ENCODE results near the gene CDHR1.
"Not testable (repeated sequence)": the region's sequence is repeated elsewhere in the genome, so short reads cannot be mapped to it uniquely, and the experiment has no call there.

CDHR1 gene

DNA sequence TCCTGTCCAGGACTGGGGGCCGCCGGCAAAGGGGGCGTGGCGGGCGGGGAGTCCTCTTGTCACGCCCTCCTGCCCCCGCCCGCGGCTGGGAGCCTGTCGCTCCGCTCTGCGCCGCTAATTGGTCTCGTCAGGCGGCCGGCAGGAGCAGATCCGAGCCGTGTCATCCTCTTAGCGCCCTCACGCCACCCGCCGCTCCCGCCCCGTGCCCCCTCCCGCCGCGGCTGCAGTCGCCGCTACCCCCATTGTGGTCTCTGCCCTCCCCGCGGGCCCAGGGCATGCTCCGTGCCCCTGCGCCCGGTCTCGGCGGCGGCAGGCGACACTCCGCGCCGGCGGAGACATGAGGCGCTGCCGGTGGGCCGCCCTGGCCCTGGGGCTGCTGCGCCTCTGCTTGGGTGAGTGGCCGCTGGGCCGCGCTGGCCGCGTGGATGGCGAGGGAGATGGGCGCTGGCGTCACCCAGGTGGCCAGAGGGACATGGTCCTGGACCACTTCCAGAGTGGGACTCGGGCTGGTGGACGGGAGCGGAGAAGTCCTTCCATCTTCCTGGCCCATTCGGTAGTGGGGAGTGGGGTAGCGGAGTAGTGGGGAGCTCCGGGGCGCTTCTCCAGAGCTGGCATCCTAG lies at the start of gene CDHR1:
Gene CDHR1 (plus strand): TSS at position 114 of the 620 bp plus-strand sequence. CDS start 224 bp downstream, at position 338.
- DNase-seq (ENCODE audit: low read depth) = no peak

DNA sequence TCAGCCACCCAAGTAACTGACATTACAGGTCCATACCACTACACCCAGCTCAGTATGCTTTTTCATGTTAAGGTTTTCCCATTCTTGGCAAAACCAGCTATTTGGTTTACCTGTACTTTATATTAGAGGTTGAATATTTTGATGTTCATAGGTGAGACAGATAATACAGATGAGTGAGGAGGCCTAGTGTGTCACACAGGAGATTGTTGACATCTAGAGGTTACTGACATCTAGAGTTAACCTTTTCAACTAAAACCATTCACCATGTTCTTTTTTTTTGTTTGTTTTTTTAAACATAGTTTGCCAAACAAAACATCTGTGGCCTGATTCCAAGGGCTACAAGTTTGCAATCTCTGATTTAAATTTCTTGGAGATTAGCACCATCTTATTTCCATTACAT lies 47.0 kb upstream of the CDHR1 start:
- DNase-seq (ENCODE audit: low read depth) = no peak

DNA sequence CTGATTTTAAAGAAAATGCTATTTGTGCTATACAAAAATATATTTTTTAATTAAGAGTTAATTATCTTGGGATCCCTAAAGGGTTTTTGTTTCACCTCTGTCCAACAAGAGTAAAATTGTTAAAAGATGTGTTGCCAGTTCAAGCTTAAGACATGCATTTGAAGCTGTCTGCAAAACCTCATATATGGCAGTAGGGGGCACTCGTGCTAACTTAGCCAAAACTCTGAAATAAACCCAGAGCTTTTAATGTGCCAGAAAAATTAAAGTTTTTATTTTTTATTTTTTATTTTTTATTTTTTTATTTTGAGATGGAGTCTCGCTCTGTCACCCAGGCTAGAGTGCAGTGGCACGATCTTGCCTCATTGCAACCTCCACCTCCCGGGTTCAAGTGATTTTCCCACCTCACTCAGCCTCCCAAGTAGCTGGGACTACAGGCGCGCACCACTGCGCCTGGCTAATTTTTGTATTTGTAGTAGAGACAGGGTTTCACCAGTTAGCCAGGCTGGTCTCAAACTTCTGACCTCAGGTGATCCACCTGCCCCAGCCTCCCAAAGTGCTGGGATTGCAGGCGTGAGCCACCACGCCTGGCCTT lies 46.2 kb upstream of the CDHR1 start:
- not testable (repeated sequence) for DNase-seq (ENCODE audit: low read depth)

DNA sequence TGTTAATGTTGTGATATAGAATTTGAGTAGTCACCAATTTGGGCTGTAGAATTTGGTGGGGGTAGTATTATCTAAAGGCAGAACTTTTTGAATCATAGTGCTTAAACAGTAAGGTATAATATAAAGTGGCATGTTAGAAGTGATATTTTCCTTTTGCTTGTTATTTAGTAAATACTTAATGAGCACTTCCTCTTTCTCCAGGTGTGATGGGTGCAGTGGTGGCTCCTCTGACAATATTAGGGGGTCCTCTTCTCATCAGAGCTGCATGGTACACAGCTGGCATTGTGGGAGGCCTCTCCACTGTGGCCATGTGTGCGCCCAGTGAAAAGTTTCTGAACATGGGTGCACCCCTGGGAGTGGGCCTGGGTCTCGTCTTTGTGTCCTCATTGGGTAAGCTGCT lies 44.5 kb upstream of the CDHR1 start:
- no peak for DNase-seq (ENCODE audit: low read depth)

DNA sequence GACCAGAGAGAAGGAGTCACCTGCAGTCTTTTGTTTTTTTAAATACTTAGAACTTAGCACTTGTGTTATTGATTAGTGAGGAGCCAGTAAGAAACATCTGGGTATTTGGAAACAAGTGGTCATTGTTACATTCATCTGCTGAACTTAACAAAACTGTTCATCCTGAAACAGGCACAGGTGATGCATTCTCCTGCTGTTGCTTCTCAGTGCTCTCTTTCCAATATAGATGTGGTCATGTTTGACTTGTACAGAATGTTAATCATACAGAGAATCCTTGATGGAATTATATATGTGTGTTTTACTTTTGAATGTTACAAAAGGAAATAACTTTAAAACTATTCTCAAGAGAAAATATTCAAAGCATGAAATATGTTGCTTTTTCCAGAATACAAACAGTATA lies 41.6 kb upstream of the CDHR1 start:
- no peak for DNase-seq (ENCODE audit: low read depth)

DNA sequence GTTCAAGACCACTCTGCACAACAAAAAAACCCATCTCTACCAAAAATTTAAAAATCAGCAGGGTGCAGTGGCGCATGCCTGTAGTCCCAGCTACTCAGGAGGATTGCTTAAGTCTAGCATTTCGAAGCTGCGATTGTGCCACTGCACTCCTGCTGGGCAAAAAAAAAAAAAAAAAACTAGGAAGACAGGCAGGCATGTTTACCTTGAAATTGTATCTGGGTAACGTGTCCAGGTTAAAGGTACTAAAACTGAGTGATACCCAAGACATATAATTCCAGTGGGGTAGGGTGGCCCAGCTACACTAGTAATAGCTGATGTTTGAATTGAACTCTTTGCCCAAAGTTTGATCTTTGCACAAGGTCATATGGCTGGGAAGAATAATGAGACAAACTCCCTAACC lies 38.8 kb upstream of the CDHR1 start:
- DNase-seq (ENCODE audit: low read depth) = no peak

DNA sequence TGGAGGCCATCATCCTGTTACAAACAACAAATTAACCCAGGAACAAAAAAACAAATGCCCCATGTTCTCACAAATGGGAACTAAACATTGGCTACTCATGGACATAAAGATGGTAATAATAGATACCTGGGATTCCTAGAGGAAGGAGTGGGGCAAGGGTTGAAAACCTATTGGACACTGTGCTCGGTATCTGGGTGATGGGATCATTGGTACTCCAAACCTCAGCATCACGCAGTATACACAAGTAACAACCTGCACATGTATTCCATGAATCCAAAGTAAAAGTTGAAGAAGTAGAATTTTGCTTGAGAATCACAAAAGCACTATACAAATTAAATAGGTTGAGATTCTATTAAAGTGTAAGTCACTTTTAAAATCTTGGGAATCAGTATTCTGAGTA lies 38.3 kb upstream of the CDHR1 start:
- no peak for DNase-seq (ENCODE audit: low read depth)

DNA sequence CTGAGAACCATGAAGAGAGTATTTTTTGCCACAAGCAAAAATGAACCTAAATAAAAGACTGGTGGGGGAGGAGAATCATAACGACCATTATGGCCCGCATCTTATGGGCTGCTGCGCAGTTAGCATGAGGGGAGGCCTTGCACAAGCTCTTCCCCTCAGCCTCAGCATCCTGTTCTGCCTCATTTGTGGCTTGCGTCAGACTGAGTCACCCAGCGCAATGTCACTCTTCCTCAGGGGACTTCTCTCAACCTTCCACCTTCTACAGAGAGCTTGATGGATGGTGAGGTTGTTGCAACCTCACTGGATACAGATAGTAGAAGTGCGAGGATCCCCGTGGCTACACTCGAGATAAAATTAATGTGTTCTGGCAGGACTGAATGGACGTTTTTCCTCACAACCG lies 37.6 kb upstream of the CDHR1 start:
- DNase-seq (ENCODE audit: low read depth) = no peak

DNA sequence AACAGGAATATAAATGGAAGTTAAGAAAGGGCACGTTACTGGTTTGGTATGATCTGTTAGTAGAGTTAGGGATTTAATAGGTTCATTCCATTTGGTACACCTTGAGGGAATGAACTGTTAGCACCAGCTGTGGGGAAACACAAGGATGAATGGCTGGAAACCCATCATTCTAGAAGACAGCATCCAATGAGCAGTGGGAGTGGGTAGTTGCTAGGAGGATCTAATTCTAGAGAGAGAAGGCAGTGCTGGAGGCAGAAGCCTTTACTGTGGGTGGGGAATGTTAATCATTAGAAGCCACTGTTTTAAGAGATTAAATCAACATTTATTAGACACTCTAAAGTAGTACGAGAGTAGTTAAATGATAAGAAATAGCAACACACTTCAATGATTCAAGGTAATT lies 36.3 kb upstream of the CDHR1 start:
- no peak for DNase-seq (ENCODE audit: low read depth)

DNA sequence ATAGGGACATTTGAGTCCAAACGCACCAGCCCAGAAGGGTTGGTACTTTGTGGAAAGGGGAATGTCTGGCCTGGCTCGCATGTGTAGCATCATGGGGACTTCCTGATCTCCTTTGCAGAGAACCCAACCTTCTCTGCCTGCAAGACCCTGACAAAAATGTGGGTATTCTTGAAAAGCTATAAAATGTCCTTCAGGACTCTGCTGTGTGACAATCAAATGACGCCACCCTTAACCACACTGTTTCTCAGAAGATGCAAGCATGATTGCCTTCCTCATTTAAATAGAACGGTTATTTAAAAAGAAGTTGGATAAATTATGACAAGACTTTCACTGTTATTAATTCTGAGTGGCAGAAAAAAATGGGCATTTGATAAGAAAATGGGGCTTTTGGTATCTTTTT lies 35.8 kb upstream of the CDHR1 start:
- DNase-seq (ENCODE audit: low read depth) = no peak

DNA sequence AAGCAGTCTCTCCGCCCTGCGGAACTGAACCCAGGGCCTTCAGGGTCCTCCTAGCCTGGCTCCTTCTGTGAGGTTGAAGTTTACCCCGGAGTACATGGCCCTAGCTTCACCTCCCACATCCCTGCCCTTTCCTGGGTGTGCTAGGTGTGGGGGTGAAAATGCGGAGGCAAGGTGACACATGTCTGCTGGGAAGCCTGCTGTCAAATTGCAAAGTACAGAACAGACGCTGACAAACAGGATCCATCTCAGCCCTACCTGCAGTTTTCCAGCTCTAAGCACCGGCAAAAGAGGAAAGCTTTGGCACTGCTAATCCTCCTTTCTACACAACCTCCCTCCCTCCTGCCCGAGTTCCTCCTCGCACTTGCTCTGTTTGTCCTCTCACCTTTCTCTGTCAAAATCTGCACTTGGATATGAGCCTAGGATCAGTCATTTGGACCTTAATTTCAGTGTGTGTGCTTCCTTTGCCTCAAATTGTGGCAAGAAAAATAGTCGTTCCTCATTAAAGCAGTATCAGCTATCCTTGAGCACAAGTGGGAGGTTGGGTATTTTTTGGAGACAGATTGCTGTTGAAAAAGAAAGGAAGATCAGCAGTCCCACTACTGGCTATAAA lies 35.2 kb upstream of the CDHR1 start:
- DNase-seq (ENCODE audit: low read depth) = no peak

DNA sequence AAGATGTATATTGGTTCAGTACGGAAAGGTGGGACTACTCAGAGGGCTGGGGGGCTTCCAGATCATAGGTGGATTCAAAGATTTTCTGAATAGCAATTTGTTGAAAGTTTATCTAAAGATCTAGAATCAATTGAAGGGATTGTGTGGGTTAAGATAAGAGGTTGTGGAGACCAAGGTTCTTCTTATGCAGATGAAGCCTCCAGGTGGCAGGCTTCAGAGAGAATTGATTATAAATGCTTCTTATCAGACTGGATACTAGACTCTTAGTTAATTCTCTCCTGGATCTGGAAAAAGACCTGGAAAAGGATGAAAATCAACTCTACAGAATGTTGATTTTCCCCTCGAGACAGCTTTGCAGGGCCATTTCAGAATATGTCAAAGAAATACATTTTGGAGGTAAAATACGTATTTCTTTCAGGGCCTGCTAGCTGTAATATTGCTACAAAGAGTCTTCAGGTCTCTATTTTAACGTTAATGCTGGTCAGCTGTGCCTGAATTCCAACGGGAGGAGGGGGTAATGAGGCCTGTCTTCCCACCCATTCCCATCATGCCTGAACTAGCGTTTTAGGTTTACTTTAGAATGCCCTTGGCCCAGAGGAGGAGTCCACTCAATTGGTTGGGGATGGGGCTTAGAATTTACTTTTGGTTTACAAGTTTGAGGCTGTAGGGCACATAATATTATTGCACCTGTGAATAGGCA lies 33.5 kb upstream of the CDHR1 start:
- DNase-seq (ENCODE audit: low read depth) = no peak

DNA sequence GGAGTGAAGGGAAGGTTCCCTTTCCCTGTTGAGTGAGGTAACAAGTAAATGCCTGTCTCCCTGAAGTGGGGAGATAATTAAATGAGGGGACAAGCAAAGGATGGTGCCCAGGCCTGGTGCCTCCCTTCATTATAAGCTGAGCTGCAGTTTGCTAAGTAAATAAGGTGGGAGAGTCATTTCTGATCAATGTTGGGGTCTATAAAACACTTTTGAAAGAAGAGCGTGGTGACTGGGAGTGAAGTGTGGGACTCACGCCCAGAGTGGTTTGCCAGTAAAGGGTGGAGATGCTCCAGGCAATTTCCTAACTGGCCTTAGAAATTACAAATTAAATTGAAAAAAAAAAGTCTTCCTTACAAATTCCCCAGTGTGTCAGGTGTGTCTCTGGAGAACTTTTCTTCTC lies 30.3 kb upstream of the CDHR1 start:
- no peak for DNase-seq (ENCODE audit: low read depth)

DNA sequence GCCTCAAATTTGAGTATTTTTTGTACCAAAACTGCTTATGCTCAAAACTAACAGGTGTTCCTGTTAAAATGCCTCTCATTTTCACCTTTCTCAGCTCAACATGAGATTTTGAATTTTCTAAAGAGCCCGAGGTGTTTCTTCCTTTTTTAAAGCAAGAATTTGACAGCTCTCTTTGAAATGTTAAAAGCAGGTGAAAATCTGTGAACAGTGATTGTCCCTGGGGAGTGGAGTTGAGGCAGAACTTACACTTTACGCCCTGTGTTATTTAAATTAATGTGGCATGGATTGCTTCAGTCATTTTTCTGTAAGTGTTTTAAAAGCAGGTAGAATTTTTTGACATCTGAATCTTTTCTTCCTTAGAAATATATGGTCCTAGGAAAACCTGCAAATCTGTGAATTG lies 29.9 kb upstream of the CDHR1 start:
- DNase-seq (ENCODE audit: low read depth) = no peak

DNA sequence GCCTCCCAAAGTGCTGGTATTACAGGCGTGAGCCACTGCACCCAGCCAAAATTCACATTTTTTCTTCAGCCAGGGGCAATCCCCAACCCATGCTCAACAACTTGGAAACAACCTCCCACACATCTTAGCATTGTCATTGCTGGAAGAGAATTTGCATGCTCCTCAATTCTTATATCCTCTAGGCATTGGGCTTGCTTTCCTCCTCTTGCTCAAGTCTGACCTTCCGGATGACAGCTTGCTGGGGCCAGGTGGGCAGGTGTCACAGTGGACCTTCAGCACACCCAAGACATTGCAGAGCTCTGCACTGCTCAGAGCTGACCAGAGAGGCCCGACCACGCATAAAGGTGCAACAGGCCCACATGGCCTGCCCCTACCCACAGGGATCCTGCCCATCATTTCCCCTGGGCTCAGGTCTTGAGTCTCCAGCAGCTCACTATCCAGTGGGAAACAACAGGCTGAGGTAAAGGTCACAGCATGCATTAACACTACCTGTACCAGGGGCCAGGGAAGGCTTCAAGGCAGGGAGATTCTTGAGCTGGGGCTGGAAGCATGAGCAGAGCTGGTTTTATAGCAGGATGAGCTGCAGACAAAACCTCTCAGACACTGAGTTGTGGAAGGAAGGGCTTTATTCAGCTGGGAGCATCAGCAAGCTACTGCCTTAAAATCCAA lies 27.6 kb upstream of the CDHR1 start:
- no peak for DNase-seq (ENCODE audit: low read depth)

DNA sequence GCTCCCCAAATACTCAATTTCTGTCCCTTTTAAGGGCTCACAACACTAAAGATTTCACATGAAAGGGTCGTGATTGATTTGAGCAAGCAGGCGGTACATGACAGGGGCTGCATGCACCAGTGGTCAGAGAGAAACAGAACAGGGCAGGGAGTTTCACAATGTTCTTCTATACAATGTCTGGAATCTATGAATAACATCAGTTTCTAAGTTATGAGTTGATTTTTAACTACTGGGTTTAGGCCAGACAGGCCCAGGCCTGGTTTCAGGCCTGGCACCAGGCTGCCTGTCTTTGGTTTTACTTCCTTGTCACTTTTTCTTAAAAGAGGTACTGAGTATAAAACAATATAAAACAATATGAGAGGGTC lies 27.1 kb upstream of the CDHR1 start:
- DNase-seq (ENCODE audit: low read depth) = not testable (repeated sequence)

DNA sequence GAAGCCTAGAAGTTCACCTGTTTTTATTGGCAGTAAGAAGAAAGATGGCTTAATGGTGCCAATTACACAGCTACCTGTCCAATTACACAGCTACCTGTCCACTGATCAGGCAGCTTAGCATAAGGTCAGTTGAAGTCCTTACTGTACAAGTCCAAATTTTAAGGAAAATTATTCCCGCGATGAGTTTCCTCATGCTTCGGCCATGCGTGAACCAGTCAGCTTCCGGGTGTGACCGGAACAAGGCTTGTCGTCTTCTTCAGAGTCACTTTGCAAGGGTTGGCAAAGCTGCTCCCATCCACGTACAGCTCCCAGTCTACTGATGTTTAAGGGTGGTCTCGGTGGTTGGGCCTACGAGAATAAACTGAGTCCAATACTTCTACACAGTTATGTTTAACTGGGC lies 26.0 kb upstream of the CDHR1 start:
- DNase-seq (ENCODE audit: low read depth) = not testable (repeated sequence)

DNA sequence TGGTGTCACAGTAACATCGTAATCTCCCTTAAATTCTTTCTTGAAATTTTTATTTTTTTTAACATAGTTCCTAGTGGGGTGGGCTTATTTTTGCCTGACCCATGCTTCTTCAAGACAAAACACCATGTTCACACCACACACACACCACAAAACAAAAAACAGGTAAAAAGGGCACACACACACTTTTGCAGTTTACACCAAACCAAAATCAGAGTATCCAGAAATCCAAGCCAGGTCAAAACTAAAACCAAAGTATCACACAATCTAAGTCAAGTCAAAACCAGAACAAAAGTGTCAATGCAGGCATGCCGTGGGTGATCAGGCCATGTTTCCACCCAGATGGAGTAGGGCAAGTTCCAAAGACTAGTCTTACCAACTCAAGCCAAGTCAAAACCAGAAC lies 23.1 kb upstream of the CDHR1 start:
- not testable (repeated sequence) for DNase-seq (ENCODE audit: low read depth)

DNA sequence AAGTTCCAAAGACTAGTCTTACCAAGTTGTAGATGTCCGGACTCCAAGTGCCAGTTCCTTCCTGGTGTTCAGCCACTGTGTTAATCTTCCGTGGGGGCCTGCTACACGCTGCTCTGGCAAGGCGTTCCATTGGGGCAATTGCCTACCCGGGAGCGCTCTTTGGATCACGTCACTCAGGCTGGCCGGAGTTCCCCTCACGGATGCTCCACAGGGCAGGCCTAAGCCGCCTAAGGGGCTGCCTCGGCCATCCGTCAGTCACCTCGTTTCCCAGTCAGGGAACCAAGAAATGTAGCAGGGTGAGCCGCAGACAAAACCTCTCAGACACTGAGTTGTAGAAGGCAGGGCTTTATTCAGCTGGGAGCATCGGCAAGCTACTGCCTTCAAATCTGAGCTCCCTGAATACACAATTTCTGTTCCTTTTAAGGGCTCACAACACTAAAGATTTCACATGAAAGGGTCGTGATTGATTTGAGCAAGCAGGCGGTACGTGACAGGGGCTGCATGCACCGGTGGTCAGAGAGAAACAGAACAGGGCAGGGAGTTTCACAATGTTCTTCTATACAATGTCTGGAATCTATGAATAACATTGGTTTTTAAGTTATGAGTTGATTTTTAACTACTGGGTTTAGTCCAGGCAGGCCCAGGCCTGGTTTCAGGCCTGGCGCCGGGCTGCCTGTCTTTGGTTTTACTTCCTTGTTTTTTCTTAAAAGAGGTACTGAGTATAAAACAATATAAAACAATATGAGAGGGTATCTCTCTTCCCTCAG lies 22.5 kb upstream of the CDHR1 start:
- not testable (repeated sequence) for DNase-seq (ENCODE audit: low read depth)

DNA sequence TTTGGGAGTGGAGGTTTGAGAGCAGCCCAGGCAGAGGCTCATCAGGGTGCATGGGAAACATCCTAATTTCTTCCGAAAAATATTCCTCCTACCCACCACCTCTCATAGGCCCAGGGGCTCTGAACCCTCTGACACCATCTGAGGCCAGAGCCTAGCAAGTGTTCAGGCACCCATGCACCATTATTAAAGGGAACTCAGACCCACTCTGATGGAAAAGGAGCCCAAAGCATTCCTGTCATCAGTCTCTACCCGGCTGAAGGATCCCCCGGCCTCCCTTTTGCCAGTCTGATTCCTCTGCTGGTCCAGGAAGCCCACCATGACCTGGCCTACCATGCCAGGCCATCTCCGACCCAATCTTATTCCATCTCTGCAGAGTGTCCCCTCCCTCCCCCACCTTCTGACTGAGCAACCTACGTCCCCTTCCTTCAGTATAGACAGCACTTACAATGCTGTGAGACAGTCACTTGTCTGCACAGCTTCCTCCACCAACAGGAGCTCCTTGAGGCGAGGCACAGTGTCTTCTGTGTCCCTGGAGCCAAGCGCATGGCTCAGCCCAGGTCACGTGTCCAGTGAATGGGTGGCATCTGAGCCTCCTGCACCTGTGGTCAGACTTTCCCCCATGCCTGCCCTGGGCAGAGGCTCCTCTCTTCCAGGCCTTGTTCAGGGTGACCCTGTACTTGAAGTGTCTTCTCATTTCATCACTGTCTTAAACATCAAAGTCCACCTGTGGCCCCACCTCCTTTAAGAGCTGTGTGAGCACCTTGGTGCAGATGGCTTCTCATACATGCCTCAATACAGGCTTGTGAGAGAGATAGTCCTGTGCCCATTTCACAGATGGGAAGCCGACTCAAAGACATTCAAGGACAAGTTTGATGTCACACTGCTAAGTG lies 21.6 kb upstream of the CDHR1 start:
- DNase-seq (ENCODE audit: low read depth) = no peak

DNA sequence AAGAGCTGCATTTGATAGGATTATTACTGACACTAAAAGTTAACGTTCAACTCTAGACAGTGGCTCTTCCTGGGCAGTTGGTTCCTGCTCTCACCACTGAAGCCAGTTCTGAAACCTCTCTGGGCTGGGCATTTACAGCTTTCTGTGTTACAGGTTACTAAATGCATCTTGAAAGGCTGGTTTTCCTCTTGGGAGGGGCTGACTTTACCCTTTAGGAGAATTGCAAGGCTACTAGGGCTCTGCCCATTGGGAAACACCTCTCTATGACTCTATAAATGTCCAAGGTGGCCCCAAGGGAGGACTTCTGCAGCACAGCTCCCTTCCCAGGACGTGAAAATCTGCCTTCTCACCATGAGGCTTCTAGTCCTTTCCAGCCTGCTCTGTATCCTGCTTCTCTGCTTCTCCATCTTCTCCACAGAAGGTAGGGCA lies 20.8 kb upstream of the CDHR1 start, which contains the start of gene GPR15LG:
Gene GPR15LG (plus strand): TSS at position 301 of the 429 bp plus-strand sequence. CDS start 51 bp downstream, at position 352.
- DNase-seq (ENCODE audit: low read depth) = no peak

Measured in T-helper 22 cell (primary cell).